HG02571 (cell line): Measurements from ENCODE around the gene SIGMAR1.

ENCODE experiments used
- ATAC-seq: cut with Tn5 transposase; IDR thresholded peaks from one replicate; pipeline ENCODE4 v1.9.1; 2021; ENCODE audit warnings: mild to moderate bottlenecking, moderate library complexity; ENCODE audit not compliant: unreplicated experiment

SIGMAR1 gene

DNA sequence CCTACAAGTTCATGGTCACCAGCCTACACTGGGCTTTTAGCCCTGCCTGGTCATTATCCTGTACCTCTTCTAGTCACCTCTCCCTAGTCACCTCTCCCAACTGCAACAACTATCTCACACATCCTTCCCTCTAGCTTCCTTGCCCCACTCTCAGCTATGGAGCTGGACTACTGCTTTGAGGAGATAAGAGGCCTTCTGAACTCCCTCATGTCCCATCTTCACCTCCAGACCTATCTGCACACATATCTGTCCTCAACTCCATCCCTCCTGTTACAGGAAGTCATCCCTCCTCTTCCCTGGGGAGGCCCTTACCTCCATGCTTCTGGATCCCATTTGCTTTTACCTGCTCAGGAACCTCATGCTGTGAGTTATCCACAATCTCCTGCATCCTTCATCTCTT is 31.4 kb downstream of the SIGMAR1 start:
- no peak for ATAC-seq

DNA sequence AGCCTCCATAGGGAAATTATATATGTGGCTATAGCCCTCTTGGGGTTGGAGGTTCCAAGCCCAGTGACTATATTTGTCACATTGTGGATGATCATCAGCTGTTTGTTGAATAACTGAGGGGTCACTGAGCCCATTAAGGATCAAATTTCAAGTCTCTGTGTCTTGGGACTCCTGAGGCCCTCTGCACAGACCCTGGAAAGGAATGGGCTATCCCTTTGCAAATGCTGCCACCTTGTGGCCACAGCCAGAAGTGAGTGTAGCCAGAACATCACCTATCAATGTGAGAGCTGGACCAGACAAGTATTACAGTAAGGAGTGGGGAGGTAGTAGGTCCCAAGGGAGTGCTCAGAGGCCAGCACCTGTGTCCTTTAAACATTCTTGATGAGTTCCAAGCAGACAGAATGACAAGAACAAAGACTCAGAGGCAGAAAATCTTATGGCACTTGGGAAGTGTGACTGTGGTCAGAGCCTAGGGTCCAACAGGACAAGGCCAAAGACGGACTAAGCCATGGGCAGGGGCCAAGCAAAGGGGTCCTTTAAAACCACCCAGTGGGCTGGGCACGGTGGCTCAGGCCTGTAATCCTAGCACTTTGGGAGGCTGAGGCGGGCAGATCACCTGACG is 33.9 kb downstream of the SIGMAR1 start:
- no peak for ATAC-seq

DNA sequence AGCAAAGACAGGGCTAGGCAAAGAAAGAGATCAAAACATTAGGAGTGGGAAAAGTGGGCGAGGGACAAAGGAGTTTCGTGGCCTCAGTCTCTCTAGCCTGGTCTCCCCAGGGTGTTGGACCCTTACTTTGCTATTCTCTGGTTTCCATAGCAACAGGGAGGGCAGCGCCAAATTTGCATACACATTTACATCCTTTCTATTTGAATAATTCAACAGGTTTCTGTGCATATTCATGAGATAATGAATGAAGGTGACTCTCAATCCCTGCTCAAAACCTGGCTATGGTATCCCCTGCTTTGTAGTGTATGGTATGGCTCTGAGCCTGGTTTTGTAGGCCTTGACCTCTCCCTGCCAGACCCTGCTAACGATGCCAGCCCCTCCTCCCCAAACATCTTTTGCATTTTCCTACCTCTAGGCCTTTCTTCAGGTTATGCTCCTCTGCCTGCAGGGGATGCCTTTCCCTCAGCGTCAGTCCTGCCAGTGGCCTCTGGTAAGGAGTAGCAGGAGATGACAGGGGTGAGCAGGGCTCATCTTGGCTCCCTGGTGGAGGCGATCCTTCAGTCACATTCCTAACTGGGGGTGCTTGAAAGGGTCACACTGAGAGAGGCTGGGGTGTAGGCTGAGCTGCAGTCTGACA is 35.5 kb downstream of the SIGMAR1 start:
- no peak for ATAC-seq

DNA sequence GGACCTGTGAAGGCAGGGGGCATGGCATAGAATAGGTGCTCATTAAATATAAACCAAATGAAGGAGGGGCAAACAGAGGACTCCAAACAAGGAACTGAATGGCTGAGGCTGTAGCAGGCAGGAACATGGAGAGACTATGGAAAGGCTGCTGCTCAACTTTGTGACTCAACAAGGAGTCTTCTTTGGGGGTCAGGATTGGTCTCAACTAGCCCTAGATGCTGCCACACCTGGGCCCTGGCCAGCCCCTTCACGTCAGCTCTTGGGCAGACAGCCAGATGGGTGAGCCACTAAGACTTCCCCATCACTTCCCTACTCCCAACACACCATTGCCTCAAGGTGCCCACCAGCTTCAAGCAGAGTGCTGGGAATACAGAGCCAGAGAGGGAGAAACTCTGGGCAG is 36.7 kb downstream of the SIGMAR1 start:
- no peak for ATAC-seq

DNA sequence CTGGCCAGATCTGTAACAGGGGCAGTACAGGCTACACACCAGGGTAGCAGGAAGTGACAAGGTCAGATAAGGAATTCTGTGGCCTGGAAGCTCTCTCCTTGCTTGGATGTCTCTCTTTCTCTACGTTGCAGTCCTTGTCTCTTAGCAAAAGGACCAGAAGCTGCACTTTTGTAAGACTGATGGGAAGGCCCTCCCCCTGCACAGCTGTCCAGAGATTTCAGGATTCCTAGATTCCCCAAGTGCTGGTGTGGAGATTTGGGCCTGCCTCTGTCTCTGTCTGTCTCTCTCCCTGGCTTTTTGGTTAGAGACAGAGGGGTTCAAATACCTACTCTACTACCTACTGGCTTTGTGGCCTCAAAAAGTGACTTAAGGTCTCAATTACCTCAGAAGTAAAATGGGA is 38.0 kb downstream of the SIGMAR1 start:
- ATAC-seq = no peak

DNA sequence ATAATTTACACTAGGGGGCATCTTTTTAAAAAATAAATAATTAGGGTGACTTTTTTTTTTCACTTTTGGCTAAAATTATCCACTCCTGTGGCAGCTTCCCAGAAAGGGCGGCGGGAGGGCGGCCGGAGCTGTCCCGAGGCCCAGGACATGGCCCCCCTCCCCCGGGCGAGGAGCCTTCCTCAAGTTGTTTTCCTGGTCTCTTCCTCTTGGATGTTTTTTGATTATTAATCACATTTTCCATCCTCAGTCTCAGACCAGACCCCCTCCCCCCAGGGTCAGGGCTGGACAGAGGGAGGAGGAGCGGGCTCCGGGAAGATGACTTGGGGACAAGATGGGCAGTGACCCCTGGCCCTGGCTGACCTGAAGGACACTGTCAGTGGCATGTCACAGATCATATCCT is 43.4 kb downstream of the SIGMAR1 start:
- ATAC-seq = no peak

DNA sequence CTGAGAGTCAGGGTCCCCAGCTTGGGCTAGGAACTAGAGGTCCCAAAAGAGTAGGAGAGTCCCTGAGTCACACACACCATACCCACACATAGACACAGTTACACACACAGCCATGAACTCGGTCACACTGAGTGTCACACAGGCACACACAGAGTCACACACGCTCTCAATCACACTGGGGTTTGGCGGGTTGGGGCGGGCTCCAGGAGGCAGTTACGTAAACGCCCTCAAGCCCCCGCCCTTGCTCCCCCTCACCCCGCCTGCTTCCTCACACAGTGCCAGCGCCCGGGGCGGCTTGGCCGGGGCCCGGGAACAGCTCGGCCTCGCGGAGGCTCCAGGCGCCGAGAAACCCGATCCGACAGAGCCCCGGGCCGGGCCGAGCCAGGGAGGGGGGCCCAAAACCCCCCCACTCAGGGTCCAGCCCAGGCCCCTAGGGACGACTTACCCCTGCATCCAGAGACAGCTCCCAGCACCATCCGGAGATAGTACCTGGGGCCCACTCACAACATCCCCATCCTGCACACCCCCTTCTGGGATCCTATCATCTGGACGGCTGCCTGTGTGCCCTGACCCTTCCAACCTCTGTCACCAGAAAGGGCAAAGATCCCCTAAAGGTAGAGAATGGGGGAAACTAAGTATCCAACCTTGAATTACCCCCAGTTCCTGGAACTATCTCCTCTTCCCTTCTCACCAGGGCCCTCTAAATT is 44.5 kb downstream of the SIGMAR1 start:
- no peak for ATAC-seq

DNA sequence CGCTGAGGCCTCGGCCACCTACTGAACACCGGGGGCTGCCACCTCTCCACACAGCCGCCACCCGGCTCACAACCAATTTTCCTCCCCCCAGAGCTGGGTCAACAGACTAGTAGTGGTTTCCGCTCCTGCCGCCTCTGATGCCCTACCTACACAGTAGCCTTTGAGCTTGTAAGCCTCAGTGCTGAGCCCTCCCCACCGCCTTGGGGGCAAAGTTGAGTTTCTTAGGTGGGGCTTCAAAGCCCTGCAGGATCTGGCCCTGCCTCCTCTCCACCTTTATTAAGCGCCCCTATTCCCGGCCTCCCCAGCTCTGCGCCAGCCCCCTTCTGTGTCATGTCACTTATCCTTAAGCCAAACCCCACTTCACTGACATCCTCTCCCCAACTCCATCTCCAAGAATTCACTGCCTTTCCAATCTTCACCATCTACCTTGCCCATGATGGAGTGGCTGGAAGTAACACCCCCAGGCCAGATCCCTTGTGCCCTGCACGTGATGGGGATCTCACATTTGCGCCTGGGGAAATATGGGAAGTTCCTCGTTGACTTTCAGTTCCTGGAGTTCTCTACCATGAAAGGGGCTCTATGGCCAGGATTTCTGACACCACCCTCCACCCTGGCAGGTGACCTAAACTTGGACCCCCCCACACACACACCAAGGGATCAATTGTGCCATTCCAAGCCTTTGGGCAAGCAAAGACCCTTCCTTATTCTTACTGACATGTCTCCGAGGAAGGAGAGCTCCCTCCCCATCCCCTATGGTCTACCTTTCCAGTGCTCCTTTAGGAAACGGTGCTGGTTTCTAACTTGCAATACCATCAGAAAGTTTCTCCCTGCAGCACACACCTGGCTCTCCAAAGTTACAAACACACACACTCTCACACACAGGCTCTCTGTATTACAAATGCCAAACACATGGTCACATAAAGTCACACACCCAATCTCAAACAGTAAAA is 45.4 kb downstream of the SIGMAR1 start:
- ATAC-seq = no peak

DNA sequence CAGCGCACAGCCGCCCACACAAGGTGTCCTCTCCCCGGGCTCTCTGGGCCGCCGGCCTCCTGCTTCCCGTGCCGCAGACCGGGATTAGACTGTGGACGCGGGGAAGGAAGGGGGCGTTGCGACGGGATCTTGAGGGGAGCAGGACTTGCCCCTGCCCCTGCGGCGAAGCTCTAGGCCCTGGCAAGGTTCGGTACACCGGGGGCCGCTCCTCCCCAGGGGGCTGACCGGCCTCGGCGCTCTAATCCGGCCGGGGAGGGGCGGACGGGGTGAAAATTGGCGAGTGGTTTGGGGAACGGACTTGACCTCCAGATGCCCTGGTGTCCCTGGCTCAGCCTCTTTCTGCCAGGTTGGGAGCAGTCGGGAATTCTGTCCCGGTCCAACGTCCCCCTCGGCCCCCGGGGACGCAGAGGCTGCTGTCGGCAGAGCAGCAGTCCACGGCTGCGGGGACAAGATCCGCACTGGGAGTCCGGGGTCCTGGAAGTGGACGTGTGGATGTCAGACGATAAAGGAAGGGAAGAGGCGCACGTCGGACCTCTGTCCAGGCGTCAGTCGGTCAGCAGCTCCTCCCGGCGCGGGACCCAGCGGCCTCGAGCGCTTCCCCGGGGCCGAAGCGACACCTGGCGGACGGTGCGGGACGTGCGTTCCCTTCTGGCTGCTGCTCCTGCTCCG is 46.2 kb downstream of the SIGMAR1 start:
- peak; percentile 69 for ATAC-seq

DNA sequence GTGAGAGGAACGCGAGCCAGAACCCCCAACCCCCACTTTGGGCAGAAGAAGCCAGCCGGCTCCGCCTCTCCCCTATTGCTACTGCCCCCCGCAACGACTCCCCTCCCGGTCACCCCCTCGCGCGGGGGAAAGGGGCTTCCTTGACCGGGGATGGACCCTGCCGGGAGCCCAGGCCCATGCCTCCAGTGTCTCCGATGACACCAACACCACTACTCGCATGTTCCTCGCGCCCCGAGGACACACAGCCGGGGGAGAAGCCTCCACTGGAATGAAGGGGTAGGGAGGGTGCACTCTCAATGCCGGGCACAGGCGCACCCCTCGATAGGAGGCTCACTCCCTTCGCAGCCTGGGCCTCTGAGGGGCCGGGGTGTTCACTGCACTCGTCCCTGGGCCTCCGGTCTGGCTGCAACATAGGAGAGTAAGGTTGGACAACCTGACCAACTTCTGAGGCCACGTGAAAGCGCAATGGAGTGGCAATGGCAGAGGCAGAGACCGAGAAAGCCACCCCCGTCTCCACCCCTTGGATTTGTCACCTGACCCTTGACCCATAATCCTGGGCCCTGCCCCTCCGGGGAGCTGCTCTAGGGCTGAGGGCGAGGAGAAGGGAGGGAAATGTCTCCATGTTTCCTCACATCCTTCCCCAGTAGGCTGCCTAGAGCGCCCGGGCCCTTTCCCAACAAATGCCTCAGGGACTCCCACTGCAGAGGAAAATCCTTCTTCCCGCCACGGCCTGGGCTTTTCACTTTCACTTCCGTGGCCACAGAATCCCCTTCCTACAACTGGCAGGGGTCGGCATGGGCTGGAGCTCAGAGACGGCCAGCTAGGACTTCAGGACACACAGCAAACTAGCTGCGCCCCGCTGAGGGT is 47.0 kb downstream of the SIGMAR1 start:
- no peak for ATAC-seq

DNA sequence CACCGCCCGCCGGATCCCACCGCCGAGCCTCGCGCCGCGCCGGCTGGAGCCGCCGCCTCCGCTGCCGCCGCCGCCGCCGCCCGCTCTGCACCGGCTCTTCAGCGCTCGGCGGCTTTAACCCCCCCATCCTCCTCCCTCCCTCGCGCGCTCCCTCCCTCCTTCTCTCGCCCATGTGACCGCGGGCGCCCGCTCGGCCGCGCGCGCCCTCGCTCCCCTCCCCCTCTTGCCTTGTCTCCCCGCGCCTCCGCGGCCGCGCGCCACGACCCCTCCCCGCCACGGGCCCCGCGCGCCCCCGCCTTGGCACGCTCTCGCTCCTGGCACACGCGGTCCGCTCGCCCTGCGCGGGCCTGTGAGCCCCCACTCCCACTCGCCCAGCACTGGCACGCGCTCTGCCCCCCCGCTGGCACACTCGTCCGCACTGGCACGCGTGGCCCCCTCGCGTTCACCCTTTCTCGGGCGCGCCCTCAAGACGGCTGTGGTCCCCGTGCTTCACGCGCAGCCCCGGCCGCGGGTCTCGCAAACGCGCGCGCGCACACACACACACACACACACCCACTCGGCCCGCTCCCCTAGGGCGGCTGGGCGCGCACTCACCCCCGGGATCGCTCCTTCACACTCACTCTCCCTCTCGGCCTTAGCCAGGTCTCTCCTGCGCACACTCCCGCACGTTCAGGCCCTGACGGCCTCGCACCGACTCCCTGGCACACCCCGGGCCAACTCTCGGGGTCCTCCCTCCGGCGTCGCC is 47.8 kb downstream of the SIGMAR1 start, which contains the start of gene CNTFR:
Gene CNTFR, minus strand, starts transcription at position 89 of the 745 bp plus-strand sequence. CDS start 20,743 bp downstream, outside the sequence.
- no peak for ATAC-seq

DNA sequence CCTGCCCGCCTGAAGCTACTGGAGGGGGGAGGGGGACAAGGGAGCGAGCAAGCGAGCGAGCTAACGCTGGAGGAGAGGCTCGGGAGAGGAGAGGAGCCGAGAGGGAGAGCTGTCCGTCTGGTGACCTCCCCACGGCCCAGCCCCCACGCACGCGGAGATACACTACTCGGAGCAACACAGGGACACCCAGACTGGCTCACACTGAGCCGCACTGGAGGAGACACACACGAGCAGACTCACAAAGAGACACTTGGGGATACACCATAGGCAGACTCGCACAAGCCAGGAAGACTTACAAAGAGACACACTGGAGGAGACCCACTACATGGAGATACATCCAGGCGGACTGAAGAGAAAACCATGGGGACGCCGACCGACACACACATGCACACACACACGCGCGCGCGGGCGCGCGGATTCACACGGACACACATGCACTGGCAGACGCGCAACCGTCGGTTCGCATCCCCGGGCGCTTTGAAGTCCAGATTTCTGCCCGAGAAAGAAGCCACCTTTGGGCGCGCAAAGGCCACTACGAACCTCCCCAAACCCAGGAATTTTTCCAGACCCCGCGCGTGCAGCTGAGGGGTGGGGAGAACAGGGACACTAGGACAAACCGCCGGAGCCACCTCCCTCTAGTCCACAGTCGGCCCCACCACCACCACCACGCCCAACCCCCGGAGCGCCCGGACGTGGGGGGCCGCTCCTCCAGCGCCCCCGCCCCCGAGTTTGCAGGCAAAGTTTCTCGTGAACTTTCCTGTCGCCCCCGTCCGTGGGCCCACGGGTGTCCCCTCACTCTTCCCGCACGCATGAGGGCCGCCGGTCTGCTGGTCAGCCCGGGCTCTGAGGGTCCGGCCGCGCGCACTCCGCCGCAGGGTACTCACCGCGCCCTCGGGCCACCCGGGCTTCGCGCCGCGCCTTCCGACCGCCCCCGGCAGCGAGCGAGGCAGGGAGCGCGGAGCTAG is 48.6 kb downstream of the SIGMAR1 start:
- no peak for ATAC-seq

DNA sequence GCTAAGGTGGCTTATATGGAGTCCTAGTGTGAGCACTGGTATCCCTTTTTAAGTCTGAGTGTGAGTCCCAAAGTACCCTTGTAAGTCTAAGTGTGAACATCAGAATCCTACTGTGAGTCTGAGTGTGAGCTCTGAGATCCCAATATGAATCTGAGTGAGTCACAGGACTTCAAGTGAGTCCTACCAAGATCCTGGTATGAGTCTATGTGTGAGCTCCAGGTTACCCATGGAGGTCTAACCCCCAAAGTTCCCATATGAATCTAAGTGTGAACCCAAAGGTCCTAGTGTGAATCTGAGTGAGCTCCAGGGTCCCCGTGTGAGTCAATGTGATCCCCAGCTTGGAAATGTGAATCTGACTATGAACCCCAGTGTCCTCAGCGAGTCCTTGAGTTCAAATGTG is 50.3 kb downstream of the SIGMAR1 start:
- no peak for ATAC-seq

DNA sequence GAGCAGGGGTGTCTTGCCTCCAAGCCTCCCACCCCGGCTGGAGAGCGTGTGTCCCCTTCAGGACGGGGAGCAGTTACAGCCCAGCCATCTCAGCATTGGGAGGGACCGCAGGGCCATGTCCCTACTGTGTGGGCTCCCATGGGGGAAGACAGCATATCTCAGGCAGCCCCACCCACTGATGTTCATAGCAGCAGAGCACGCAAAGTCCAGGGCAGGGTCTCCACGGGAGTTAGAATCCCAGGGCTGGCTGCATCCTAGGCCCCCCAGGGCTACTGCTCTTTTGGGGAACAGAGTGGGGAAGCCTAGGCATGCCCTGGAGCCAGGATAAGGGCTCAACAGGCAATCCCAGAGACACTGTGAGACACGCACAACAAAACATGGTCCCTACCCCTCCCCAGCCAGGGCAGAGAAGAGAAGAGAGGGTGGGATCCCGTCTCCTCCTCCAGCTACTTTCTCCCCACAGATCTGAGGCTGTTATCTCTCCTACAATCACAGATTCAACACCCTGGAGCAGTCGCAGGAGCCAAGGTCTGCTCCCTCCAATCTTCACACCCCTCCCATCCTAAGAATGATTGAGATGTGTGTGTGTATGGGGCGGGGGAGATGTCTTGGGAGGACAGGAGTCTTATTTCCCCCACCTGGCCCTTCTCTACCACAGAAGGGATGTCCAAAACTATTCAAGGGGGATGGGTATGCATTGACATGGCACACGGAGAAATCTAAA is 51.5 kb downstream of the SIGMAR1 start:
- no peak for ATAC-seq

DNA sequence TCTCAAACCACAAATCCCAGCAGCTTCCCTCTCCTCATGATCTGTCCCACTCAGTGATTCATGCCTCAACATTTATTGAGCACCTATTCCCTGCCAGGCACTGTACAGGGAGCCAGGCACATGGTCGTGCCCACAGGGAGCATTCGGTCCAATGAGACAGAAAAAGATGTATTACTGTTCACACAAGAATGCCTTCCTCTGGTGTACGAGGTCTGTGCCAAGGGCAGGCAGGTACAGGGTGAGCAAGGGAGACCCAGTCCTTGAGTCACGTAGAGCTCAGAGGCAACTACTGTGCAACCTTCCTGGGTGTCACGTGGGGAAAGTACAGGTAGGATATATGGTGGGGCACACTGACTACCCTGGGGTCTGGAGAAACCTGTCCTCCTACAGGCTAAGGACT is 52.6 kb downstream of the SIGMAR1 start:
- no peak for ATAC-seq
